NCI-H2081 treated with DMSO at 0.1 percent for 48 hours (cell line): ENCODE measurements around the gene CLN6.
"Not testable (repeated sequence)": the region's sequence is repeated elsewhere in the genome, so short reads cannot be mapped to it uniquely, and the experiment has no call there.

Experiments
- DNase-seq: peaks from one replicate; lab custom pipeline; 2025; lab: John Stamatoyannopoulos, UW

Gene CLN6

GRCh38 chr15:68206711-68207151 is 22.8 kb downstream of the CLN6 start:
- DNase-seq: no peak

DNA sequence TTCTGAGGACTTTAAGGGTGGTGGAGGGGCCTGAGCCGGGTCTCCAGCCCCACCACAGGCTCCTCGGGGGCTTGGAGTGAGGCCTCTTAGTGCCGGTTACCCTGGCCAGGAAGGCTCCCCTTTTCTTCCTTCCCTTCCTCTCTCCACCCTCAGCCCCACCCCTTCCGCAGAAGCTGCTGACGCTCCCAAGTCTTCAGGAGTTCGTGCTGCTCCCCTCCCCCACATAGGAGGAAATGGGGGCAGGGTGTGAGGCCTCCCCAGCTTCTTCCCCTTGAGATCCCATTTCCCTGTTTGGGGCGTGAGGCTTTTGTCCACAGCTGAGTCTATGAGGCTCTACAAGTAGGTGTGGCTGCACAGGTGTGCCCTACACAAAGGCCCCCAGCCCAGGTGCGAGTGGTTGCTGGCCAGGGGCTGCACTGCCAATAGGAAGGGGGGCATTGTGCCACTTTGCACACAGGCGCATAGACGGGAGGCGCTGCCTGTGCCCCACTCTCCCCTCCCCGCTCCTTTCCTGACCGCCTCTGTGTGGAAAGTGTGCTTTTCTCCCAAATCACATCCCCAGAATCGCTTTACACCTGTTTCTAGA is 23.5 kb downstream of the CLN6 start:
- DNase-seq: no peak

GRCh38 chr15:68205558-68205944 is 24.0 kb downstream of the CLN6 start:
- no peak for DNase-seq

DNA sequence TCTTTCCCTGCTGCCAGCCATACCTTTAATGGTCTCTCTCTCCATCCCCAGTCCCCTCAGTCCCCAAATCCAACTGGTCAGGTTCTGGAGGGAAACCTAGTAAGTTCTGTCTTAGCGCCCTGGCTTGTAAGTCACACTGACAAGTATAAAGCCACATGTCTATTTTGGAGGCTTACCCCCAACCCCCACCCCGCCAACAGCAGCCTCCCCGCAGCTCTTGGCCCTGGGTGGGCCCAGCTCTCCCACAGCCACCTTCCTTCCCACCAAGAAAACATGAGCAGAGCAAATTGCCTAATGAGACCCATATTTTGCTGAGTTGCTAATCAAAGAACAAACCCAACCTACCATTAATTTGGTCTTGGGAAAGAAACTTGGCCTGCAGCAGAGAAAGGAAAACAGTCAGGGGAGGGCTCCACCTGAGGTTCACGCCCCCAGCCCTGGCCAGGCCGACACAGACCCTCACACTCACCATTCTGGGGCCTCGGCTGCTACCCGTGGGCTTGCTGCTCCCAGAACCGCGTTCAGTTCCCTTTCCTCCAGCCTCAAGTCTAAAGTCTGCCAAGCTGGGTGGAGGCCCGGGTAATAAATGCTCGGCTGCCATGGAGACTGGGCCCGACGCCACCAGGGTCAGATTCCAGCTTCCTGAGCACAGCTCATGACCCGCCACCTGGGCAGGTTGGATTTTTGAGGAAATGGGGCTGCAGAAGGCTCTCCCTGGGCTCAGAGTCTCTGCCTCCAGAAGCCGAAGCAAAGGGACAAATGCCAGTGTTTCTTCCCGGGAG is 24.6 kb downstream of the CLN6 start, which contains the start of gene CALML4:
TSS of gene CALML4 (minus strand) at position 557 of the 782 bp plus-strand sequence. CDS start at position 472, 85 bp downstream.
- DNase-seq: no peak

DNA sequence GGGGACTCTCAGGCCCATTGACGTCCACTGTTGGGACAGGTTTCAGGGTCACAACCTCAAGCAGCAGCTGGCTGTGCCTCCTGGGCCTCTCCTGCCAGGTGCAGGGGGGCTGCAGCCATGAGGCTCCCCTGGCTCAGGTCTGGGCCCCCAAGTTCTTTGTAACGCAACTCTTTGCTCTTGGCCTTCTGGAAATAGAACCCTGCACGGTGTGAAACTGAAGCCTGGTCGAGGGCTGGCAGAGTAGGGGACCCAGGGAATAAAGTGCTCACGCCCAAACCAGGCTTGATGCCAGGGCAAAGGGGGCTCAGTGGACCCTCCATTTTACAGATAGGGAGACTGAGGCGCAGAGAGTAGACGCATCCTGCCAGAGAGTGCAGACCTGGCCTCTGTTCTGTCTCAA is 25.2 kb downstream of the CLN6 start:
- DNase-seq: no peak

GRCh38 chr15:68203956-68204355 is 25.6 kb downstream of the CLN6 start:
- no peak for DNase-seq

DNA sequence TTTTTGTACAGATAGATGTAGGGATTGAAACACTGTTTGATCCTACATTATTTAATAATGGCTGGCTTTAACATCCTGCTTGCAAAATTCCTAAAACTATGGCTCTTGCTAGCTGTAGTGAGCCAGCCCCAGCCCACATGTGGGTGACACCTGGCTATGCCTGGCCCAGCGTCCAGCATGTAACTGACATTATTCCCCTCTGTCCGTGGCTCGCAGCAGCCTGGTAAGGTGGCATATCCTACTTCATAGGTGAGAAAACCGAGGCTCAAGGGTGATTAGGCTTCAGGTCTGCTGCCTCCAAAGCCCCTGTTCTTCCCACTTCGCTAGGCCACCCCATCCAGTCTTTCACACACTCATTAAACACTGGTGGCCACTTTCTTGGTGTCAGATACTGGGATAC is 26.0 kb downstream of the CLN6 start:
- no peak for DNase-seq

DNA sequence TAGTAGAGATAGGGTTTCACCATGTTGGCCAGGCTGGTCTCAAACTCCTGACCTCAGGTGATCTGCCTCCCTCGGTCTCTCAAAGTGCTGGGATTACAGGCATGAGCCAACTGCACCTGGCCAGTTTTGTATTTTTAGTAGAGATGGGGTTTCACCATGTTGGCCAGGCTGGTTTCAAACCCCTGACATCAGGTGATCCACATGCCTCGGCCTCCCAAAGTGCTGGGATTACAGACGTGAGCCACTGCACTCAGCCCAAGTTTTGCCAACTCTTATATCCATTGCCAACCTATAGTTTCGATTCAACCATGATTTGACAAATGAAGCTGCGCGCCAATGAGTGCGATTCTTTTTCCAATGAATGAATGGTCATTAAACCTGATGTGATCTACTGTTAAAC is 26.5 kb downstream of the CLN6 start:
- DNase-seq: not testable (repeated sequence)

DNA sequence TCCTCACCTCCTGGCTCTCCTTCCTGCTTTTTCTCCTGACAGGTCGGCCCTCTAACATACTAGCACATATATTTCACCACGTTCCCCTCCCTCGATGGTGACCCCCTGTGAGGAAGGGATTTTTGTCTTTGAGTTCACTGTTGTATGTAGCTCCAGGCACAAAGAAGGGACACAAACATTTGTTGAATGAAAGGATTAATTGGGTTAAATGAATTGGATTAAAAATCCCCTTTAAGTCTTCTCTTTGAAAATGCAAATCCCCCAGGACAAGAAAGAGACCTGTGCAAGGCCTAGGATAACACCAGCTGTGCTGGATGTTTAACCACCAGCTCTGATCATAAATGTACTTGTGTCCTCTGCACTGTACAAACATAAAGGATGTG is 27.7 kb downstream of the CLN6 start:
- no peak for DNase-seq

GRCh38 chr15:68201153-68201878 is 28.2 kb downstream of the CLN6 start:
- no peak for DNase-seq

DNA sequence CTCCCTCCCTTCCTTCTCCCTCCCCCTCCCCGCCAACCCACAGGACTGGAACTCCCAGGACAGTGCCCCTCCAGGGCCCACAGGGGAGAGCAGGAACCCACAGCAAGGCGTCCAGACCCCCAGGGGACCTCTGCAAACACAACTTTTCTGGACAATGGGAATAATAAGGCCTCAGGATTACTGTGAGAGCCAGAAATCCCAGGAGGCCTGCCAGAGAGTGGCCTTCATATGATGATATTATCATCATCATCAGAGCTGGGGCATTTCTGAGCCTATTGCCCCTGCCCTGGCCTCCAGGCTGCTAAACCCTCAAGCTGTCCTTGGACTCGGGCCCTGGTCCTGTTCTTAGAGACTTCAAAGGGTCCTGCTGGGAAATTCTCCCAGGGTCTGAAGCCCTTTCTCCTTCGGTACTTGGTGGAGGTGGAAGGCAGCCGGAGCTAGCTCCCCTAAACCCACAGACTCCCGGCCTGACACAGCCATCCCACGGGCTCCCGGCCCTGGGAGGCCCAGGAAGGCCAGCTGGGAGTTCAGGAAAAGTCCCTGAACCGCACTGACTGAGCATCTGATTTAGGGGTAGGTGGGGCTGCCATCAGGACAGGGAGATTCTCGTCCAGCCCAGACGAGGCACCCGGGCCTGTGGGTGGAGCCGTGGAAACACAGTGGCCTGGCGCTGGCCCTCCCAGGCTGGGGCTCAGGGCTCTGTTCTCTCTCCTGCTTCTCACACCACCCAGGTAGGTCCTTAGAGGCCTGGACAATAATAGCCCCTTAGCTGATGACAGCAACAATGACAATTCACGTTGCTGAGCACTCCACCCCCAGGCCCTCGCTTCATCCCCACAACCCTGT is 29.3 kb downstream of the CLN6 start:
- no peak for DNase-seq

- no peak for DNase-seq
Measured at GRCh38 chr15:68199340-68199739, 30.2 kb downstream of the CLN6 start.

- DNase-seq: no peak
Measured at GRCh38 chr15:68197661-68198437, 31.7 kb downstream of the CLN6 start.

DNA sequence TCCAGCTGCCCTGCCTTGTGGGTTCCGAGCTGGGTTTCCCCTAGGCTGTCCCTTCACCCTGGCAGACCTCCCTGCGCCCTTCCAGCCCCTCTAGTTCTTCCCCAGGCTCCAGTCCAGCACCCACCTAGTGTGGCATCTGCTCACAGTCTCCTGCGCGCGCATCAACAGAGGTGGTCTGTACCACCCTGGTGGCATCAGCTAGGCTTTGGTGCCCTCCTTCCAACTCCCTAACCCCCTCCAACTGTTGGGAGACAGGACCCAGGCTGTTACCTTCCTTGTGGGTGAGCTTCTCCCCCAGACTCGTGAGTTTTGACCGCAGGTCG is 32.4 kb downstream of the CLN6 start:
- no peak for DNase-seq

DNA sequence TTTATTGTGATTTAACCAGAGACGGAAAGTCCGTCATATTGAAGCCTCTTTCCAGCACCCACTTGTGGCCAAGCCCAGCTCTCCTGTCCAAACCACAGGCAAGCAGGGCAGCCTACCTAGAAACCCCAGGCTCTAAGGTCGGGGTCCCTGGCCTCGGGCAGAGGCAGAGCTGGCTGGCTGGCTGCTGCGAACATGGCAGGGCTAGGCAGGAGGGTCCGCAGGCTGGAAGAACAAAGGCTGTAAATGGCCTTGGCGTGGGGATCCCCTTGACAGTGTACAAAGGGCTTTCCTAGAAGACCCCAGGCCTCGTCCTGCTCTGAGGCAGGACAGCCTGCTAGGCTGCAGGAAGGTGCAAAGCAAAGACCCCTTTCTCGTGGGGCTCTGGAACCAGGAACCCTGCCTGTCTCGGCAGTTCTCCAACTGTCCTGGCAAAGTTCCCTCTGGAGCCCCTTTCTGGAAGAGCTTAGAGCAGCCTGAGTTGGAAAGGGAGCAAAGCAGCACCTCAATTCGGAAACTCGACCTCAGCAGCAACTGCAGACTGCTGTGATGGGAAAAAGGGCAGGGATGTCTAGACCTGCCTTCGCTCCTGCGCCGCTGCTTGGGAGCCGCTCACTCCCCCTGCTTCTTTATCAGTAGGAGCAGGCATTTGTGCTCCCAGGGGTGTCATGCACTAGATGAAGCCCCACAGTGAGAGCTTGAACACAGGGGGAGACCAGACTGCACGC is 32.9 kb downstream of the CLN6 start:
- no peak for DNase-seq

- no peak for DNase-seq
Measured at GRCh38 chr15:68195336-68196112, 34.0 kb downstream of the CLN6 start.

- no peak for DNase-seq
Measured at GRCh38 chr15:68192804-68193486, 36.6 kb downstream of the CLN6 start.

- no peak for DNase-seq
Measured at GRCh38 chr15:68192117-68192516, 37.4 kb downstream of the CLN6 start.

DNA sequence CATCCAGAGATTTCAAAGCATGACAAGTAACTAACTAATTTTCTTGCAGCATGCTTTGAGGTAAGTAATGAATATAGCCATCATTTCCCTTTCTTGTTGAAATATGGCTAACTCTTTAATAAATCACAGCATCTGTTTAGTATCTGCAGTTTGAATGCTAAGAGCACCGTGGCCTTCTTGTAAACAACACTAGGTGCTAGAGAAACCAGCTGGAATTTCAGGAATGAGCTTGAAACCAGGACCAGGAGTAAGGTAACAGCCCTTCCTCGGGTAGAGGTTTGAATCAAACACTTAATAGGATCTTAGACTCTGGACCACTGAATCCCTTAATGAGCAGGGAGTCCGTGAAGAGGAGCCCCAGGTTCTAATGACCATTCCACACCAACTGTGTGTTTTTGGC is 38.0 kb downstream of the CLN6 start:
- DNase-seq: no peak
